Trophoblast cell (in vitro differentiated cells and primary cell): ENCODE measurements around the gene USP53.

Experiments used
- DNase-seq, 2 donors: peaks; one replicate each; pipeline ENCODE4 v3.0.0-alpha.2; 2016
- H2AFZ ChIP-seq: 2 replicates; pipeline ENCODE4 v1.6.1; 2013; ENCODE audit warnings: low read length, moderate library complexity, mild to moderate bottlenecking; ENCODE audit not compliant: insufficient read depth, poor library complexity
- H2AK5ac ChIP-seq: 2 replicates; pipeline ENCODE4 v1.6.1; 2013; ENCODE audit warnings: mild to moderate bottlenecking, low read length
- H2BK120ac ChIP-seq: 2 replicates; pipeline ENCODE4 v1.6.1; 2013; ENCODE audit warnings: low read length, mild to moderate bottlenecking, moderate library complexity; ENCODE audit not compliant: insufficient read depth, poor library complexity
- H2BK12ac ChIP-seq: 2 replicates; pipeline ENCODE4 v1.6.1; 2013; ENCODE audit warnings: mild to moderate bottlenecking, low read length, moderate library complexity
- H2BK5ac ChIP-seq: 2 replicates; pipeline ENCODE4 v1.6.1; 2013; ENCODE audit warnings: low read length, low read depth, moderate library complexity, mild to moderate bottlenecking; ENCODE audit not compliant: poor library complexity
- H3K14ac ChIP-seq: 2 replicates; pipeline ENCODE4 v1.6.1; 2013; ENCODE audit warnings: mild to moderate bottlenecking, low read length
- H3K18ac ChIP-seq: 2 replicates; pipeline ENCODE4 v1.6.1; 2013; ENCODE audit warnings: mild to moderate bottlenecking, low read length
- H3K23ac ChIP-seq: 2 replicates; pipeline ENCODE4 v1.6.1; 2013; ENCODE audit warnings: low read length
- H3K27ac ChIP-seq: 2 replicates; pipeline ENCODE4 v1.5.1; 2013; ENCODE audit warnings: low read depth, mild to moderate bottlenecking, inconsistent platforms, low read length, moderate library complexity
- H3K27me3 ChIP-seq: 2 replicates; pipeline ENCODE4 v1.6.1; 2013; ENCODE audit warnings: inconsistent platforms, mild to moderate bottlenecking, low read length, moderate library complexity; ENCODE audit not compliant: insufficient read depth
- H3K36me3 ChIP-seq, 2 experiments: 1 replicate in 1 of 2; 2 replicates in 1 of 2; pipeline ENCODE4 v1.6.1; 2013; ENCODE audit warnings: low read length in 2 of 2, mild to moderate bottlenecking in 2 of 2, moderate library complexity in 1 of 2; ENCODE audit not compliant: insufficient read depth in 2 of 2, control insufficient read depth in 1 of 2
- H3K4ac ChIP-seq: 2 replicates; pipeline ENCODE4 v1.6.1; 2013; ENCODE audit warnings: low read depth, mild to moderate bottlenecking, low read length, moderate library complexity
- H3K4me1 ChIP-seq, 2 experiments: 1 replicate in 1 of 2; 2 replicates in 1 of 2; pipeline ENCODE4 v1.6.1; 2013; ENCODE audit warnings: low read length in 2 of 2, mild to moderate bottlenecking in 2 of 2, moderate library complexity in 1 of 2; ENCODE audit not compliant: insufficient read depth in 2 of 2, control insufficient read depth in 1 of 2
- H3K4me2 ChIP-seq: 2 replicates; pipeline ENCODE4 v1.6.1; 2013; ENCODE audit warnings: inconsistent platforms, mild to moderate bottlenecking, low read length, moderate library complexity
- H3K4me3 ChIP-seq: 2 replicates; pipeline ENCODE4 v1.5.1; 2013; ENCODE audit warnings: mild to moderate bottlenecking, low read depth, low read length, inconsistent platforms
- H3K79me1 ChIP-seq: one replicate; pipeline ENCODE4 v1.6.1; 2013; ENCODE audit warnings: low read length
- H3K79me2 ChIP-seq: 2 replicates; pipeline ENCODE4 v1.6.1; 2013; ENCODE audit warnings: low read length, mild to moderate bottlenecking; ENCODE audit not compliant: control insufficient read depth, insufficient read depth, poor library complexity
- H3K9ac ChIP-seq: 2 replicates; pipeline ENCODE4 v1.6.1; 2013; ENCODE audit warnings: mild to moderate bottlenecking, low read length
- H3K9me3 ChIP-seq: 2 replicates; pipeline ENCODE4 v1.6.1; 2013; ENCODE audit warnings: low read depth, mild to moderate bottlenecking, control low read depth, inconsistent platforms, low read length; ENCODE audit not compliant: insufficient read depth
- H4K12ac ChIP-seq: 2 replicates; pipeline ENCODE4 v1.6.1; 2013; ENCODE audit warnings: low read depth, mild to moderate bottlenecking, low read length, moderate library complexity
- H4K8ac ChIP-seq: 2 replicates; pipeline ENCODE4 v1.6.1; 2013; ENCODE audit warnings: low read depth, mild to moderate bottlenecking, low read length, moderate library complexity
- H4K91ac ChIP-seq: one replicate; pipeline ENCODE4 v1.6.1; 2013; ENCODE audit warnings: low read depth, mild to moderate bottlenecking, low read length, moderate library complexity
- WGBS: extraction: QIAGEN DNeasy Blood & Tissue Kit; methylation state at CpG from one replicate; pipeline ENCODE4 v1.1.7; 2013; ENCODE audit warnings: missing lambda C conversion rate; ENCODE audit not compliant: insufficient read length, insufficient coverage; ENCODE audit errors: extremely low coverage; 5-methylcytosine and 5-hydroxymethylcytosine counted together

USP53 gene

GRCh38 chr4:119299741-119300100 lies 87.2 kb downstream of the USP53 start:
- Histone ChIP-seq H4K91ac (peak overlapping the region; percentile 92), H2AK5ac (peak overlapping the region; percentile 50), H3K4ac (peak overlapping the region; percentile 92), H4K12ac (peak overlapping the region; percentile 90), H2BK120ac (no peak overlapping the region), H3K23ac (no peak overlapping the region), H3K4me2 (peak overlapping the region; percentile 79), H3K27ac (peak overlapping the region; percentile 87), H2BK12ac (no peak overlapping the region), H2AFZ (no peak overlapping the region), H3K14ac (peak overlapping the region; percentile 94), H3K9me3 (peaks cover 2% of the 10 kb centered on the region), H3K79me2 (peaks cover 4% of the 10 kb centered on the region), H3K79me1 (peaks cover 7% of the 10 kb centered on the region), H3K9ac (peak overlapping the region; percentile 71), H3K36me3 (peaks cover 3 to 6% of the 10 kb centered on the region in 2 experiments), H3K4me1 (peaks cover 5 to 8% of the 10 kb centered on the region in 2 experiments), H4K8ac (peak overlapping the region; percentile 100), H2BK5ac (peak overlapping the region; percentile 86), H3K27me3 (no peaks in the 10 kb centered on the region), H3K4me3 (peak overlapping the region; percentile 87), H3K18ac (peak overlapping the region; percentile 99)
- peak in 1 of 2 donors; percentile 7 for DNase-seq
- WGBS = no CpG with 5 or more reads among the region's 9 CpGs

GRCh38 chr4:119300101-119300978 lies 87.8 kb downstream of the USP53 start:
- no peak overlapping the region for H3K23ac ChIP-seq
- peak overlapping the region; percentile 99 for H3K18ac ChIP-seq
- peak overlapping the region; percentile 94 for H3K14ac ChIP-seq
- peak overlapping the region; percentile 50 for H2AK5ac ChIP-seq
- peak overlapping the region; percentile 100 for H4K8ac ChIP-seq
- H3K27me3 ChIP-seq = no peaks in the 10 kb centered on the region
- H2BK120ac ChIP-seq = peak overlapping the region; percentile 91
- peak overlapping the region; percentile 90 for H4K12ac ChIP-seq
- H3K9me3 ChIP-seq = peaks cover 2% of the 10 kb centered on the region
- peak overlapping the region; percentile 87 for H3K27ac ChIP-seq
- peak; percentile 99 for DNase-seq
- no peak overlapping the region for H2BK12ac ChIP-seq
- peak overlapping the region; percentile 91 for H2AFZ ChIP-seq
- peak overlapping the region; percentile 71 for H3K9ac ChIP-seq
- H3K4me3 ChIP-seq = peak overlapping the region; percentile 87
- H3K4me2 ChIP-seq = peak overlapping the region; percentile 79
- peaks cover 7% of the 10 kb centered on the region for H3K79me1 ChIP-seq
- peak overlapping the region; percentile 86 for H2BK5ac ChIP-seq
- no CpG with 5 or more reads among the region's 54 CpGs for WGBS
- H3K4me1 ChIP-seq = peaks cover 5 to 8% of the 10 kb centered on the region in 2 experiments
- peak overlapping the region; percentile 92 for H4K91ac ChIP-seq
- peak overlapping the region; percentile 92 for H3K4ac ChIP-seq
- H3K36me3 ChIP-seq = peaks cover 3 to 6% of the 10 kb centered on the region in 2 experiments
- peaks cover 4% of the 10 kb centered on the region for H3K79me2 ChIP-seq

- H3K79me2 ChIP-seq = peaks cover 4% of the 10 kb centered on the region
- no peak overlapping the region for H2BK120ac ChIP-seq
- H2BK12ac ChIP-seq = no peak overlapping the region
- peaks cover 2% of the 10 kb centered on the region for H3K9me3 ChIP-seq
- H3K4me3 ChIP-seq = no peak overlapping the region
- no peak overlapping the region for H4K12ac ChIP-seq
- no peak overlapping the region for H3K4me2 ChIP-seq
- no peak overlapping the region for H2AK5ac ChIP-seq
- H3K4ac ChIP-seq = no peak overlapping the region
- no peak overlapping the region for H3K23ac ChIP-seq
- H3K14ac ChIP-seq = no peak overlapping the region
- H3K79me1 ChIP-seq = peaks cover 7% of the 10 kb centered on the region
- H4K91ac ChIP-seq = no peak overlapping the region
- H2BK5ac ChIP-seq = no peak overlapping the region
- H3K27ac ChIP-seq = no peak overlapping the region
- DNase-seq = no peak
- H3K27me3 ChIP-seq = no peaks in the 10 kb centered on the region
- no peak overlapping the region for H2AFZ ChIP-seq
- H3K4me1 ChIP-seq = peaks cover 5 to 8% of the 10 kb centered on the region in 2 experiments
- no CpG with 5 or more reads among the region's 5 CpGs for WGBS
- H3K9ac ChIP-seq = no peak overlapping the region
- no peak overlapping the region for H4K8ac ChIP-seq
- no peak overlapping the region for H3K18ac ChIP-seq
- H3K36me3 ChIP-seq = peaks cover 0 to 3% of the 10 kb centered on the region in 2 experiments
Observed at GRCh38 chr4:119302073-119302832, 89.7 kb downstream of the USP53 start.

GRCh38 chr4:119303587-119304305 lies 91.2 kb downstream of the USP53 start:
- Histone ChIP-seq H3K4ac (no peak overlapping the region), H3K36me3 (no peaks in the 10 kb centered on the region), H2BK12ac (no peak overlapping the region), H3K14ac (no peak overlapping the region), H3K18ac (no peak overlapping the region), H3K4me1 (peaks cover 5 to 8% of the 10 kb centered on the region in 2 experiments), H3K23ac (no peak overlapping the region), H4K91ac (no peak overlapping the region), H3K4me3 (no peak overlapping the region), H3K27ac (no peak overlapping the region), H2BK120ac (no peak overlapping the region), H2AFZ (no peak overlapping the region), H3K9ac (no peak overlapping the region), H4K8ac (no peak overlapping the region), H3K79me1 (peaks cover 7% of the 10 kb centered on the region), H3K9me3 (peaks cover 2% of the 10 kb centered on the region), H4K12ac (no peak overlapping the region), H3K79me2 (peaks cover 4% of the 10 kb centered on the region), H3K4me2 (no peak overlapping the region), H2BK5ac (no peak overlapping the region), H2AK5ac (no peak overlapping the region), H3K27me3 (no peaks in the 10 kb centered on the region)
- DNase-seq = peak; percentile 19 to 65
- WGBS = no CpG with 5 or more reads among the region's 5 CpGs
